Left ventricle myocardium inferior (tissue), 1 donor: ENCODE measurements around the gene GABARAPL1. TPM values are rescaled to one million over a fixed set of nuclear protein-coding genes. Genes with fewer than 3 reads are reported as not detected.

Experiments
- DNase-seq: peaks from one replicate; pipeline ENCODE4 v3.0.0-alpha.2; 2020
- H3K27ac ChIP-seq: fragments of 200-600 bp; replicated peaks from 2 replicates; pipeline ENCODE4 v1.8.0; 2021
- H3K27me3 ChIP-seq: fragments of 200-600 bp; 2 replicates; pipeline ENCODE4 v1.8.0; 2021; ENCODE audit warnings: low read depth
- H3K36me3 ChIP-seq: fragments of 200-600 bp; 2 replicates; pipeline ENCODE4 v1.8.0; 2021
- H3K4me1 ChIP-seq: fragments of 200-600 bp; 2 replicates; pipeline ENCODE4 v1.8.0; 2021
- H3K4me3 ChIP-seq: fragments of 200-600 bp; 2 replicates; pipeline ENCODE4 v1.8.0; 2021; ENCODE audit warnings: mild to moderate bottlenecking, moderate library complexity
- H3K9me3 ChIP-seq: fragments of 200-600 bp; replicated peaks from 2 replicates; pipeline ENCODE4 v1.8.0; 2021
- intact Hi-C: fragments of 100-400 bp; cut with micrococcal nuclease; formaldehyde crosslinking; loops from one replicate; pipeline ENCODE4 v1.11.0; 2022
- total RNA-seq: library from RNA; stranded (reverse); fragmentation: NEBNext Ultra II Directional; extraction: Animal tissue kit (Norgen Biotek cat#: 25700); gene quantifications from one replicate; pipeline ENCODE4 v1.2.1, GENCODE V29; 2021
- TF ChIP-seq, protein P1 (sequence below): fragments of 200-600 bp; IDR thresholded peaks from 2 replicates; pipeline ENCODE4 v1.8.0; 2021; ENCODE audit warnings: antibody characterized with exemption, mild to moderate bottlenecking, borderline replicate concordance
- donor health status: DM: no; HTN: yes; CAD: no; lungs with severe emphysema.

The GABARAPL1 gene
- total RNA-seq, 1 donor from 2014 or later = 360 TPM

GRCh38 chr12:10260927-10261326 lies 48.2 kb downstream of the GABARAPL1 start:
- Histone ChIP-seq H3K27me3 (no peaks in the 10 kb centered on the region), H3K4me1 (no peaks in the 10 kb centered on the region), H3K27ac (no peak overlapping the region), H3K36me3 (peaks cover 5% of the 10 kb centered on the region), H3K9me3 (peaks cover 10% of the 10 kb centered on the region), H3K4me3 (no peak overlapping the region)
- TF ChIP-seq, protein P1, sequence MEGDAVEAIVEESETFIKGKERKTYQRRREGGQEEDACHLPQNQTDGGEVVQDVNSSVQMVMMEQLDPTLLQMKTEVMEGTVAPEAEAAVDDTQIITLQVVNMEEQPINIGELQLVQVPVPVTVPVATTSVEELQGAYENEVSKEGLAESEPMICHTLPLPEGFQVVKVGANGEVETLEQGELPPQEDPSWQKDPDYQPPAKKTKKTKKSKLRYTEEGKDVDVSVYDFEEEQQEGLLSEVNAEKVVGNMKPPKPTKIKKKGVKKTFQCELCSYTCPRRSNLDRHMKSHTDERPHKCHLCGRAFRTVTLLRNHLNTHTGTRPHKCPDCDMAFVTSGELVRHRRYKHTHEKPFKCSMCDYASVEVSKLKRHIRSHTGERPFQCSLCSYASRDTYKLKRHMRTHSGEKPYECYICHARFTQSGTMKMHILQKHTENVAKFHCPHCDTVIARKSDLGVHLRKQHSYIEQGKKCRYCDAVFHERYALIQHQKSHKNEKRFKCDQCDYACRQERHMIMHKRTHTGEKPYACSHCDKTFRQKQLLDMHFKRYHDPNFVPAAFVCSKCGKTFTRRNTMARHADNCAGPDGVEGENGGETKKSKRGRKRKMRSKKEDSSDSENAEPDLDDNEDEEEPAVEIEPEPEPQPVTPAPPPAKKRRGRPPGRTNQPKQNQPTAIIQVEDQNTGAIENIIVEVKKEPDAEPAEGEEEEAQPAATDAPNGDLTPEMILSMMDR = no peak
- DNase-seq = no peak
- intact Hi-C loops = no loop called here

DNA sequence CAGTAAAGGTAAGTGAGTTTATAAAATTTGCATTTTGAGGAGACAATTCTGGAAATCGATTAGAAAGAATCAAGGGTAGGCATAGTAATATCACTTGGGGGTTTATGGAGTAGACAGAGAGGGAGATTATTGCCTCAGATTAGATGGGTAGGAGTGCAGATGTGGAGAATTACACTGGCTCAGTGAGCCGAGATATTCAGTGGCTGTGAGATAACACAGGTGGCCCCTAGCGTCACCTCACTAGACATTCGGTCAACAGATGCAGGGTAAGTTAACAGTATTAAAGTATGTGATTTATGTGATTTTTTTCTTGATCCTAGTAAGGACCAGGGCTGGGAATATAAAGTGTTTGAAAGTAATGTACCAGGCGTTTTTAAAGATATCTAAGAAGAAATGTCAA lies 55.4 kb downstream of the GABARAPL1 start:
- no peak for DNase-seq
- H3K4me3 ChIP-seq = no peak overlapping the region
- H3K9me3 ChIP-seq = no peaks in the 10 kb centered on the region
- no peaks in the 10 kb centered on the region for H3K4me1 ChIP-seq
- intact Hi-C loops = no loop called here
- TF ChIP-seq, protein P1 = no peak
- H3K36me3 ChIP-seq = no peaks in the 10 kb centered on the region
- no peak overlapping the region for H3K27ac ChIP-seq
- no peaks in the 10 kb centered on the region for H3K27me3 ChIP-seq

- no peaks in the 10 kb centered on the region for H3K27me3 ChIP-seq
- no peak overlapping the region for H3K27ac ChIP-seq
- H3K9me3 ChIP-seq = no peaks in the 10 kb centered on the region
- TF ChIP-seq, protein P1 = no peak
- no peak overlapping the region for H3K4me3 ChIP-seq
- DNase-seq = no peak
- H3K36me3 ChIP-seq = no peaks in the 10 kb centered on the region
- intact Hi-C loops = no loop called here
- H3K4me1 ChIP-seq = no peaks in the 10 kb centered on the region
Measured at GRCh38 chr12:10272467-10272866, 59.8 kb downstream of the GABARAPL1 start.

Other genes starting within 250 kb of the GABARAPL1 start
- gene CLEC12A, start 241.5 kb upstream of the GABARAPL1 start, total RNA-seq = 5.7 TPM
- gene CLEC1B, start 213.8 kb upstream of the GABARAPL1 start, total RNA-seq = not detected
- gene CLEC12B, start 202.2 kb upstream of the GABARAPL1 start, total RNA-seq = not detected
- gene CLEC9A, start 182.2 kb upstream of the GABARAPL1 start, total RNA-seq = not detected
- 2.4 TPM for gene CLEC1A, start 113.9 kb upstream of the GABARAPL1 start, total RNA-seq
- gene CLEC7A, start 82.7 kb upstream of the GABARAPL1 start, total RNA-seq = 1.3 TPM
- gene OLR1, start 40.7 kb upstream of the GABARAPL1 start, total RNA-seq = 0.55 TPM
- gene TMEM52B, start 33.8 kb upstream of the GABARAPL1 start, total RNA-seq = not detected
- 1.4 TPM for gene KLRD1, start 95.0 kb downstream of the GABARAPL1 start, total RNA-seq
- 0.36 TPM for gene KLRK1, start 177.2 kb downstream of the GABARAPL1 start, total RNA-seq
- not detected for gene KLRC4, start 196.9 kb downstream of the GABARAPL1 start, total RNA-seq
- gene KLRC3, start 207.7 kb downstream of the GABARAPL1 start, total RNA-seq = not detected
- not detected for gene KLRC2, start 223.1 kb downstream of the GABARAPL1 start, total RNA-seq
- gene KLRC1, start 240.5 kb downstream of the GABARAPL1 start, total RNA-seq = not detected